Thyroid gland (tissue), 4 donors: Measurements from ENCODE around the gene ANO5.
"Not testable (repeated sequence)": the region's sequence is repeated elsewhere in the genome, so short reads cannot be mapped to it uniquely, and the experiment has no call there.

Experiments used
- CTCF ChIP-seq, 6 experiments: fragments of 200-600 bp in 3 of 6; fragments of 450-650 bp in 3 of 6; sonication (generic) in 3 of 6; IDR thresholded peaks; one replicate each; pipeline ENCODE4 v1.5.1; 2016 to 2019; ENCODE audit warnings: antibody characterized with exemption in 6 of 6, mild to moderate bottlenecking in 2 of 6, inconsistent platforms in 1 of 6, moderate library complexity in 1 of 6
- POLR2A ChIP-seq, 2 donors: fragments of 450-650 bp; IDR thresholded peaks; one replicate each; pipeline ENCODE4 v1.6.1; 2017; ENCODE audit warnings: antibody characterized with exemption in 2 of 2, mild to moderate bottlenecking in 2 of 2, moderate library complexity in 1 of 2

GRCh38 chr11:22284991-22285390 is 92.1 kb downstream of the ANO5 start:
- TF ChIP-seq CTCF, POLR2A (IDR thresholded peaks at IDR 0.05): not testable (repeated sequence)
